ENCODE measurements around the gene OSBPL10. TPM values are rescaled to one million over a fixed set of nuclear protein-coding genes. Genes with fewer than 3 reads are reported as not detected.

Gene OSBPL10
- total RNA-seq, 2 donors from 2014 or later: 82.8 to 127 TPM

- intact Hi-C loops (cut with DNase I): no loop called here
- no peak overlapping the region for H3K4me3 ChIP-seq
- 89% methylated on average over 3 of the region's 3 CpGs for WGBS
Measured at GRCh38 chr3:31911124-31911523, 69.9 kb downstream of the OSBPL10 start.

GRCh38 chr3:31909455-31909854 lies 71.6 kb downstream of the OSBPL10 start:
- intact Hi-C loops (cut with DNase I): no loop called here
- WGBS: 88% methylated on average over 7 of the region's 7 CpGs
- no peak for TF ChIP-seq CTCF (IDR thresholded peaks at IDR 0.05)
- TF ChIP-seq POLR2AphosphoS5 (IDR thresholded peaks at IDR 0.05): no peak
- TF ChIP-seq POLR2A (IDR thresholded peaks at IDR 0.05): no peak
- Histone ChIP-seq H3K4me1 (replicated peaks) (no peaks in the 10 kb centered on the region), H3K36me3 (no peaks in the 10 kb centered on the region), H3K9me3 (no peaks in the 10 kb centered on the region), H3K27ac (no peak overlapping the region), H3K4me3 (no peak overlapping the region), H3K27me3 (replicated peaks; ENCODE audit: insufficient read depth) (no peaks in the 10 kb centered on the region)
- no peak for DNase-seq (ENCODE audit: low spot score)

More at GRCh38 chr3:31911124-31911523, 69.9 kb downstream of the OSBPL10 start:
- H3K27me3 ChIP-seq (replicated peaks; ENCODE audit: insufficient read depth): no peaks in the 10 kb centered on the region
- no peaks in the 10 kb centered on the region for H3K36me3 ChIP-seq
- no peak overlapping the region for H3K27ac ChIP-seq
- DNase-seq (ENCODE audit: low spot score): no peak
- no peaks in the 10 kb centered on the region for H3K4me1 ChIP-seq (replicated peaks)
- H3K9me3 ChIP-seq: no peaks in the 10 kb centered on the region
- no peak for TF ChIP-seq POLR2AphosphoS5 (IDR thresholded peaks at IDR 0.05)
- no peak for TF ChIP-seq POLR2A (IDR thresholded peaks at IDR 0.05)
- no peak for TF ChIP-seq CTCF (IDR thresholded peaks at IDR 0.05)

GRCh38 chr3:31908391-31909097 lies 72.5 kb downstream of the OSBPL10 start:
- intact Hi-C loops (cut with DNase I): no loop called here
- no peak overlapping the region for H3K4me3 ChIP-seq
- TF ChIP-seq CTCF (IDR thresholded peaks at IDR 0.05) (no peak), POLR2AphosphoS5 (IDR thresholded peaks at IDR 0.05) (no peak), POLR2A (IDR thresholded peaks at IDR 0.05) (no peak)
- no peak overlapping the region for H3K27ac ChIP-seq
- no peaks in the 10 kb centered on the region for H3K4me1 ChIP-seq (replicated peaks)
- H3K36me3 ChIP-seq: no peaks in the 10 kb centered on the region
- H3K27me3 ChIP-seq (replicated peaks; ENCODE audit: insufficient read depth): no peaks in the 10 kb centered on the region
- 77% methylated on average over 5 of the region's 5 CpGs for WGBS
- H3K9me3 ChIP-seq: no peaks in the 10 kb centered on the region
- DNase-seq (ENCODE audit: low spot score): no peak

GRCh38 chr3:31906182-31906581 lies 74.9 kb downstream of the OSBPL10 start:
- Histone ChIP-seq H3K4me3 (no peak overlapping the region), H3K36me3 (no peaks in the 10 kb centered on the region), H3K9me3 (no peaks in the 10 kb centered on the region), H3K4me1 (replicated peaks) (no peaks in the 10 kb centered on the region), H3K27me3 (replicated peaks; ENCODE audit: insufficient read depth) (no peaks in the 10 kb centered on the region), H3K27ac (no peak overlapping the region)
- DNase-seq (ENCODE audit: low spot score): no peak
- 56% methylated on average over 1 of the region's 1 CpG for WGBS
- intact Hi-C loops (cut with DNase I): no loop called here
- TF ChIP-seq POLR2A (IDR thresholded peaks at IDR 0.05) (no peak), POLR2AphosphoS5 (IDR thresholded peaks at IDR 0.05) (no peak), CTCF (IDR thresholded peaks at IDR 0.05) (no peak)

Measured in prostate gland (tissue), 2 donors.